HG03108 (cell line): Measurements from ENCODE around the gene VEZF1.

ENCODE experiments used
- ATAC-seq: cut with Tn5 transposase; IDR thresholded peaks from one replicate; pipeline ENCODE4 v1.9.1; 2021; ENCODE audit warnings: moderate library complexity; ENCODE audit not compliant: unreplicated experiment

Gene VEZF1

GRCh38 chr17:57999496-58000017 lies 11.5 kb upstream of the VEZF1 start:
- ATAC-seq = no peak

DNA sequence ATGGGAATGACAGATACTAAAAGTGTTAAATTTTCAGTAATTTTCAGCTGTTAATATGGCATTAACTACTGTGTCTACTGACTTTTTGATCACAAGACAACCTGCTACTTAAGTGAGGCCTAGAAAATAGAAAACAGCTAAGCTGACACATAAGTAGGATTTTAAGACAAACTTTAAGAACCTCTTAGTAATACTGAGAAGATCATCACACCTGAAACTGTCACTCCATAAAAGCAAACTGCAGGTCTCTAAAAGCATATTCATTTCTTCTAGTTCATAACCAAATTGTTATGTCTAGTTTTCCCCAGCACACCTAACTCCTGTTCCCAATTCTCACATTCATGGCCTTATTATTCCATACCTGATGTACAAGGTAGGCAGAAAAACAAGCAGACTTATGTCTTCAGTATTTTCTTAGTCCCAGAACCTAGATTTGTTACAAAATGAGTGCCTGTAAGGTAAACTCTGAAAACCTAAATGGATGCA lies 11.0 kb upstream of the VEZF1 start:
- ATAC-seq = no peak

DNA sequence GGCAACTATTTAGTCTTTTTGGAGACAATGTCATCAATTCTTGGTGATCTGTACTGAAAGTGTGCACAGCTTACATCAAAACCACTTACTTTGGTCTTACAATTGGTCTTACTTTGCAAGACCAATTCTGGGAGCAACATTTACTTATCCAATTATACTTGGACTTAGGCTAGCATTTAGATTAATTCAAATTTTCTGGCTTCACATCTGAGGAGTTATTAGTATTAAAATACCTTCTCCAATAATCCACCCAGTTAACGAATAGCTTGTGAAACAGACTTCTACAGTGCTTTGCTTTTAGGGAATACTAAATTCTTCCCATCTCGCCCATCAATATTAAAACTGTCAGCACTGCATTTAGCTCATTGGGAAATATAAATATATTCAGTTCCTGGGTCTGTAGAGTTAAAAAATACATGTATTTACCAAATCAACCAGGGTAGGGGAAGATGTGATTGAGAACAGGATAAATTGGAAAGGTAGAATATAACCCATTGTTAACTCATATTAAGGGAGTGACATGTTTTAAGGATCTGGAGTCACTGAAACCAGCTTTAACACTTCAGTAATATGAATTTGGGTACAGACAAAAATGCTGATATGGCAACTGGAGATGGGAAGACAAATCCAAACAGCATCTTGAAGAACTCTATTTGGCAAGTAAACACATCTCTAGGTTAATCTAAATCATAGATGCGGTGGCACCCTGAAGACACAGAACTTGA lies 9.2 kb upstream of the VEZF1 start:
- no peak for ATAC-seq

DNA sequence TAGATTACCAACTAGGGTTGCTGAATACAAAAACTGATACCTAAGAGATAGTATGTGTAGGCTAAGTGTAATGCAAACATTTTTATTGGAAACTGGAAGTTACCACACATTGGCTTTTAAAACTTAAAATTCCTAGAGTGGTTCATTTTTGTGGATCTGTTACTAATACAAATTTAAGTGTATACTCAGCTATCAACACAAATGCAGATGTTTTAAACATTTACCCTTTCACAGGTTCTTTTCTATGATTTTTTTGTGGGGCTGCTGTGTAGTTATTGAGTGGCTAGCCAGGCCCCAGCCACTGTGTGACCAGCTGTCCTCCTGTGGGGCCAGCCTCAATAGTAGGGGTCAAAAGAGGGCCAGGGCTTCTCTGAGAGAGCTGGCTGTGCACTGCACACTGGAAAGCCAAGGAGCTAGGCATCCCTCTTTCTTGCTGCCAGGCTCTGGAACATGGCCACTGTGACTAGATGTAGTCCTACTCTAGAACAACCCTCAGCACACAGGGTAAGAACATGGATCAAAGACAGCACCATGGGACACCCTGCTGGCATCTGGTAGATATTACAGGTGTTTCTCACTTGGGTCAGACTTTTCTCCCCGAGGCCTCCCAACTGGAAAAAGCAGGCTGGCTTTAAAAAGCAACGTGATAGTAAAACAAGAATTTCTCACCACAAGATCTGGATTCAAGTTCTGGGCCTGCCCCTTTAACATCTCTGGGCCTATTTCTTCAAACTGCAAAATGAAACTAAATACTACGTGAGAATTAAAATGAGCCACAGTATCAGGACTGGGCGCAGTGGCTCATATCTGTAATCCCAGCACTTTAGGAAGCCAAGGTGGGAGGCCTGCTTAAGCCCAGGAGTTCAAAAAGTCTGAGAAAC lies 7.3 kb upstream of the VEZF1 start:
- no peak for ATAC-seq

GRCh38 chr17:57994436-57994835 lies 6.4 kb upstream of the VEZF1 start:
- no peak for ATAC-seq

- no peak for ATAC-seq
Measured at GRCh38 chr17:57993471-57994365, 5.7 kb upstream of the VEZF1 start.

- no peak for ATAC-seq
Measured at GRCh38 chr17:57991537-57991936, 3.5 kb upstream of the VEZF1 start.

- no peak for ATAC-seq
Measured at GRCh38 chr17:57990037-57990436, 2.0 kb upstream of the VEZF1 start.

- peak; percentile 62 for ATAC-seq
Measured at GRCh38 chr17:57988301-57989250, 522 bp upstream of the VEZF1 start.

DNA sequence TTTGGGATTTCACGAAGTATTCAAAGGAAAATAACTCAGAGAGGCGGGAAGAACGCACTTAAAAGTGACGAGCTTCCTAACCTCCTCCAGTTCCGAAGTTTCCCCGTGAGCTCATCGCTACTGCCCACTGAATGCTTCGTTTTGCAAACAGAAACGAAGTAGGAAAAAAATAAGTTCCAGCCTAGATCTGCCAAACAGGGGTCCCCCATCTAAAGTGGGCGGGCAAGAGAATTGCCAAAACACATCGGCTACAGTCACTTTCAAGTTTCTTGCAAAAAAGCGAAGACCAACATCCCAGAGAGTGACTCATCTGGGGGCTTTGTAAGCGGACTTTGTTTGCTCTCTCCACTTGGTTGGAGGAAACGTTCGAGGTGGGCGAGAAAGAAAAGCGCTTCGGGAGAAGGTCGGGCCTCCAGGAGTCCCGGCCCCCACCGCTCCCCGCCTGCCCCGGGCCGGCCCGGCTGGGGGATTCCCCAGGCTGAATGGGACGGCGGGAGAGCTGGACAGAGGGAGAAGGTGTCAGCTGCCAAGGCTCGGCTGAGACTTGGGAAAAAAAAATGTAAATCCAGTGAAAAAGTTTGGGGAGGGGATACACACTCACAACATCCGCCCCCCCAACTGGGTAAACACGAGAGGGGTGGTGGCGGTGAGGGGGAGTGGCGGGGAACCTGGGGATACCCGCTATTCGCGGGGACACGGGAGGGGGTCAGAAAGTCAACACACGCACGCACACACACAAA lies 1.0 kb downstream of the VEZF1 start:
- ATAC-seq = peak; percentile 6

DNA sequence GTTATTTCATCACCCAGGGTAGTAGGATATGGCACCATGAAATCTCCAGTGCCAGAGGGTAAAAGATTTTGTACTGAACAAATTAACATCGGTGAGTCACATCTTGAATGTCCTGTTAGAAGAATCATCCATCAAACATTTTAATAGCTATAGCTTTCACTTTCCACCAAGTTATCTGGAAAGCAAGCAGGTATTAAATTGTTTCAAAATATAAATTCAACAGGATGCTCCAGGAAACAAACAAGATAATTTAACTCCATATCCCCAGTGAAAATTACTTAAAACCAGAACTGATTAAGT lies 2.4 kb downstream of the VEZF1 start:
- ATAC-seq = no peak

DNA sequence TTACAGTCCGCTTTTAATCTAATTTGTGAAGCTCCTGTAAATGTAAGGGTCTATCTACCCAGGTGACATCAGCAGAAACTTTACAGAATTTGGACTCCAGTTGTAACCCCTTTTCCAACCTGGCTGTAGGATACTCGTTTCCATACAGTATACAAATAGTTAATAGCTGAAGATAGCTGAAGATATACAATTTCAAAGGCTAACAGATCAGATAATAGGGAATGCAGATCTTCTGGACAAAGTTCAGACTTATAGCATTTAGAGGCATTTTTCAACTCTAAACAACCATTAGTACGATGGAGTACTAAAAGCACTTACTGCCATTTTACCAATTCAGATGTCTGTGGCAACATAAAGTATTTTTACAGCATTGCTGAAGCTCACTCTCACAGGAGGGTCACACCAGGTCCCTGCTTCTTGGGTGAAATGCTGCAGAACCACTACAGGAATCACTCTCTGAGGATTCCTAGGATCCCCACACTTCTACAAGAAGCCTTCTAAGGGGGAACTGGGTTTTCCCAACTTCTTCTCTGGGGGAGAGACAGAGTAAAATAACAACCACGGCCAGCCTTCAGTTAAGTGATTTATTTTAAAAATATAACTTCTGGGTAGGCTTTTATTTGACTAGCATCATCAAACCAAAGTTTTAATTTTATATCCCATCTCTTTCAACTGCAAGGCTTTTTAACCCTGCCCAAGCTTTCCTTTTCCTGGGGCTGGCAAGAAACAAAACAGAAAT lies 2.9 kb downstream of the VEZF1 start:
- ATAC-seq = no peak

- ATAC-seq = no peak
Measured at GRCh38 chr17:57984261-57984890, 3.7 kb downstream of the VEZF1 start.

GRCh38 chr17:57983446-57983845 lies 4.6 kb downstream of the VEZF1 start:
- ATAC-seq = no peak

- no peak for ATAC-seq
Measured at GRCh38 chr17:57982452-57983170, 5.4 kb downstream of the VEZF1 start.

DNA sequence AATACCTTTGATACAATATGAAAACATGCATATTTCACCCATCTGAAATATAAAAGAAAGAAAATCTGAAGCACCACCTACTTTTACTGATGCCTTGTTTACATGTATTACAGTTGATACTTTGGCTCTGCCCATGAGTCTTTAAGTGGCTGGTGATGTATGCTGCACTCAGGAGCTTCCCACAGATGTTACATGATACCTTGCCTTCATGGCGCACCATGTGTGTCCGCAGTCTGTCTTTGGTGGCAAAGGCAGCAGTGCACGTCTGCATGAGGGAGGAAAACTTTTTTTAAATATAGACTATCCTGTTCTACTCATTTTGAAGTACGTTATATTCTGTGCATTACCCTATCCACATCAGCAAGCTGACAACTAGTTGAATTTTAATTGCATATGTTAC lies 7.5 kb downstream of the VEZF1 start:
- no peak for ATAC-seq

DNA sequence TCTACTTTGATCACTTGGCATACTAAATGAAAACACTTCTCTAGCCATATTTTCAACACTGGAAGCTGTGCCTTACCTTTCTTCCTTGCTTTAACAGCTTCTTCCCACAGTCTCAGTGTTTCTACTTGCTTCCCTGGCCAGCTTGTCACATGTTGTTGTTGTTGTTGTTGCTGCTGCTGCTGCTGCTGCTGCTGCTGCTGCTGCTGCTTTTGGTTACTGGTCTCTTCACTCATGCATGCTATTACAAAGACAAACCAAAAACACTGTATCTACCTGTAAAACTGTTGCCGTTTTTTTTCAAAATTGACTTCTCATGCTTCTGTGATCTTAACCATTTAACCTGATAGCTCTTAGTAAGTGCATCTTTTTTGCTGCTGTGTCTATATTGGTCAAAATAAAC lies 9.0 kb downstream of the VEZF1 start:
- no peak for ATAC-seq
